ENCODE results near the gene LIN7B.

Gene LIN7B

DNA sequence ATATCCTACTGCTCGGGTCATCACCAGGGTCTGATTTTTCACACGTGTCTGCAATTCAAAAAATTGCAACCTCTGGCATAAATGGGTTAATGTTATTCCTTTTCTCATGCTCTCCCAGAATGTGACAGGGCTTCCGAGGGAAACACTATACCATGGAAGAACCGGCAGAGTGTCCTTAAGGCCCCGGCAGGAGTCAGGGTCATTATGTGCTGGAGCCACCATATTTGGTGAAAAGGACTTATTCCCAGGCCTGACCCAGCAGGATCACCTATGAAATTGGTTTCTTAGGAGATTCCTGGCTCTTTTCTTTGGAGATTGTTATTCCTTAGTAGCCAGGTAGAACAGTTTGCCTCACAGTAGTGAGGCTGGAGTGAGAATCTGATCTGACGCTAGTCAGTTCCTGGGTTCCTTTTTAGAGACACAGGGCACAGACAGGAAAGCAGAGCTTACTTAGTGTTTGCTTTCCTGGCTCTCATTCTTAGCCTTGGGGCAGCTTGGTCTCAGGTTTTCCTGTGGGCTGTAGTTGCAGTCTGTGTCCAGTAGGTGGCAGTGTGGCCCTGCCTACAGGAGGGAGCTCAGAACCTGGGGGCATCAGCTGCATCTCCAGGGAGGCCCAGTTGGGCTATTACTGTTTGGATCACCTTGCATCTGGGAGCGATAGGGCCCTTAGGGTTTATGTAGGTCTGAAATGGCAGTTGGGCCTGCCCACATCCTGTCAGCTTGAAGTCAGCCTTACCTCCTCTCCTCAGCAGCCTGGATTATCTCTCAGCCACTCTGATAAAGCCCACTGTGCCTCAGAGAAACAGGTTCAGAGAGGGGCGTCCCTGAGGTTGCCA lies 16.5 kb upstream of the LIN7B start:
- TF ChIP-seq, protein P1, sequence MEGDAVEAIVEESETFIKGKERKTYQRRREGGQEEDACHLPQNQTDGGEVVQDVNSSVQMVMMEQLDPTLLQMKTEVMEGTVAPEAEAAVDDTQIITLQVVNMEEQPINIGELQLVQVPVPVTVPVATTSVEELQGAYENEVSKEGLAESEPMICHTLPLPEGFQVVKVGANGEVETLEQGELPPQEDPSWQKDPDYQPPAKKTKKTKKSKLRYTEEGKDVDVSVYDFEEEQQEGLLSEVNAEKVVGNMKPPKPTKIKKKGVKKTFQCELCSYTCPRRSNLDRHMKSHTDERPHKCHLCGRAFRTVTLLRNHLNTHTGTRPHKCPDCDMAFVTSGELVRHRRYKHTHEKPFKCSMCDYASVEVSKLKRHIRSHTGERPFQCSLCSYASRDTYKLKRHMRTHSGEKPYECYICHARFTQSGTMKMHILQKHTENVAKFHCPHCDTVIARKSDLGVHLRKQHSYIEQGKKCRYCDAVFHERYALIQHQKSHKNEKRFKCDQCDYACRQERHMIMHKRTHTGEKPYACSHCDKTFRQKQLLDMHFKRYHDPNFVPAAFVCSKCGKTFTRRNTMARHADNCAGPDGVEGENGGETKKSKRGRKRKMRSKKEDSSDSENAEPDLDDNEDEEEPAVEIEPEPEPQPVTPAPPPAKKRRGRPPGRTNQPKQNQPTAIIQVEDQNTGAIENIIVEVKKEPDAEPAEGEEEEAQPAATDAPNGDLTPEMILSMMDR (IDR thresholded peaks at IDR 0.05): peak; percentile 95
- DNase-seq (ENCODE audit: low spot score): no peak
- no peak overlapping the region for H3K4me3 ChIP-seq
- H3K27ac ChIP-seq: no peak overlapping the region

DNA sequence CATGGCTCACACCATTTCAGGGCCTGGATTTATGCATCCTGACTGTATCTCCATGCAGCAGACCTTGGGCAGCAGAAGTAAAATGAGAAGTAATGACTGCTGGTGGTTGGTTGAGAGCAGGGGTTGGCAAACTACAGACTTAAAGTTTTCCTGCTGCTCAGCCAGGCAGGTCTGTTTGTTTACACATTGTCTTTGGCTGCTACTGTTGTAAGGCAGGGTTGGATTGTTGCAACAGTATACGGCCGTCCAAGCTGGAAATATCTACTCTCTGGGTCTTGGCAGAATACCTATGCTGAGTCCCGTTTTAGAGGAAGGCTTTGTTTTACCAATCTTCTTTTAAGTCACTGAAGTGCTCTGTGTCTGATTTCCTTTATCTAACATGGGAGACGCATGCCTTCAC lies 15.4 kb upstream of the LIN7B start:
- no peak for DNase-seq (ENCODE audit: low spot score)
- TF ChIP-seq, protein P1 (IDR thresholded peaks at IDR 0.05): no peak
- Histone ChIP-seq H3K4me3 (no peak overlapping the region), H3K27ac (no peak overlapping the region)

DNA sequence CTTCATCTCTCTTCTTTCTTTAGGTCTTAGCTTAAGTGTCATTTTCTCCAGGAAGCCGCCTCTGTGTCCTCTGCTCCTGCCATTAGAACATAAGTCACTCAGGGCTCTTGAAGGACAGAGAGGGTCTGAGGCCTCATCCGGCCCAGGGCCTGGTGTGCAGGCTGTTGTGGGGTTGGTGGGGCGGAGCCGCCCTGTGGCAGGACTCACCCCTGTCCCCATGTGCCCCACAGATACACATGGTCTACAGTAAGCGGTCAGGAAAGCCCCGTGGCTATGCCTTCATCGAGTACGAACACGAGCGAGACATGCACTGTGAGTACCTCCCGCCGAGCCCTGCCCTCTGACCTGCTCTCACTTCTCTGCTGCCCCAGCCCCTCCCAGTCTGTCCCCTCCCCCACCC lies 13.0 kb upstream of the LIN7B start:
- no peak overlapping the region for H3K4me3 ChIP-seq
- no peak for DNase-seq (ENCODE audit: low spot score)
- TF ChIP-seq, protein P1 (IDR thresholded peaks at IDR 0.05): no peak
- no peak overlapping the region for H3K27ac ChIP-seq

DNA sequence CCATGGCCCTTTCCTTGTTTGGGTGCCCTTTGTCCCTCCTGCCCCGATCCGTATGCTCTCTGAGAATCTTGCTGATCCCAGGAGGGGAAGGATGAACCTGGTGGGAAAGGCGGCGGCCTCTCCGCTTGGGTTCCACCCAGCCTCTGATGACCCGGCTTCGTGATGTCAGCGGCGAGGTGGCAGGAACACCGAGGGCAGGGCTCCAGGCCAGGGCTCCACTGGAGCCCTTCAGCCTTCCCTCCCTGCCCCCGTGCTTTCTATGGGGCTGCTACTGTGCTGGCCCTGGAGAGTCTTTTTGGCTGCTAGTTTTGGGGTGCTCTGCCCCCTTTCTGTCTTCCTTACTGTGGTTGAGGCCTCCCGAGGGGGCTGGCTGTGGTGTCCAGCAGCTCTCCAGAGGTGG lies 11.9 kb upstream of the LIN7B start:
- no peak overlapping the region for H3K4me3 ChIP-seq
- TF ChIP-seq, protein P1 (IDR thresholded peaks at IDR 0.05): no peak
- DNase-seq (ENCODE audit: low spot score): no peak
- no peak overlapping the region for H3K27ac ChIP-seq

DNA sequence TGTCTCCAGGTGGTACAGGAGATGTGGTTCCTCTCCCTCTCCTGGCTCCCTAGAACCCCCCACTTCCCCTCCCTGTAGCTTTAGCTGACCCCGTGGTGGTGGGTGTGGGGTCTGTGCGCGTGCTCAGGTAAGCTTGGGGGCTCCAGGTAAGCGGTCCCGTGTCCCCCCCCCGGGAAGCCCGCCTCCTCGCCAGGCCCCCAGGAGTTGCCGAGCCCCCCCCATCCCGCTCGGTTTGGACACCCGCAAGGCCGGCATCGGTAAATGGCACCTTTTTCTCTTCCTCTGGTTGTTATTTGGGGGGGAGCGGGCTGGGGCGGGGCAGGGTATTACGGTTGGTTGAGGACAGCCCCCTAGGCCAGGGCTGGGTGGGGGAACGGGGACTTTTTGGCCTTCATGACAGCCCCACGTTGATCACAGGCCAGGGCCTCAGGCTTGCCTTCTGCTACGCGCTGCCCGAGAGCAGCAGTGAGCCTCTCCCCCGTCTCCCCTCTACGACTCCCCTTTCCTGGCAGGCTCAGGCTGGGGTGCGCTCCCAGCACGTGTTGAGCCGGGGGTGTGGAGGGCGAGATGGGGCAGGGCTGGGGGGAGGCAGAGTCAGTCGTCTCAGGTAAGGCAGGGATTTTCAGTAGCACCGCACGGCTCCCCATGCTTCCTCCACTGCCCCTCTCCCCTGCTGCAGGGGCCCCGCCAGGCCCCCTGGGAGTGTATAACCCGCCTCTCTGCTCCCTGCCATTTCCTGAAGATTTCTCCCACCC lies 10.7 kb upstream of the LIN7B start:
- TF ChIP-seq, protein P1 (IDR thresholded peaks at IDR 0.05): no peak
- no peak overlapping the region for H3K27ac ChIP-seq
- no peak for DNase-seq (ENCODE audit: low spot score)
- H3K4me3 ChIP-seq: no peak overlapping the region

DNA sequence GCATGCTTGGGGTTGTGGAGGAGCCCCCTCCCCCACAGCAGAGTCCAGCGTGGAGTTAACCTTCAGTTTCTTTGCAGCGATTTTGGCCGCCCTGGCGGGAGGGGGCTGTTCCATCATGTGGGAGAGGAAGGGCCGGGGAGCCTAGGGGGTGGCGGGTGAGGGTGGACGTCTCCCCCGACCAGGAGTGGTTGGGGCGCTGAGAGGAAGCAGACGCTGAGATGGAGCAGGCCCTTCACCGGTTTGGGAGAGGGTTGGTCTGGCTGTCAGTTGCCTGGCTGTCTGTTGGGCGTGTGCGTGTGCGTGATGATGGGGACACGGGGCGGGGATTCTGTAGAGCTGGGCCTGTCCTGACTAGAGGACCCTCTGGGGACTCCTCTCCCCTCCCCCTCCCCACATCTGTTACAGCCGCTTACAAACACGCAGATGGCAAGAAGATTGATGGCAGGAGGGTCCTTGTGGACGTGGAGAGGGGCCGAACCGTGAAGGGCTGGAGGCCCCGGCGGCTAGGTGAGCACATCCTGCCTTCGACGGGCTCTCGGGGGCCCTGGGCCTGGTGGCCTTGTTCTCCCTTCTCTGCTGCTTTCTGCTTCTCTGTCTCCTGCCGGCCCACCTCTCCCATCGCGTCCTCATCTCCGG lies 9.8 kb upstream of the LIN7B start:
- H3K27ac ChIP-seq: no peak overlapping the region
- DNase-seq (ENCODE audit: low spot score): no peak
- TF ChIP-seq, protein P1 (IDR thresholded peaks at IDR 0.05): no peak
- no peak overlapping the region for H3K4me3 ChIP-seq
